Retinal pigment epithelial cell (primary cell): ENCODE data around the gene CTRB2.

Source experiments
- DNase-seq: peaks from one replicate; pipeline ENCODE4 v3.0.0-alpha.2; 2010; ENCODE audit warnings: low read depth
- H3K4me3 ChIP-seq: 2 replicates; pipeline ENCODE4 v1.5.1; 2011; ENCODE audit warnings: mild to moderate bottlenecking, low read length, control low read depth, moderate library complexity
- CTCF ChIP-seq: conservative IDR thresholded peaks from 2 replicates; pipeline ENCODE4 v1.5.1; 2011; ENCODE audit warnings: low read depth, low read length, control low read depth, inconsistent platforms

CTRB2 gene

GRCh38 chr16:75206749-75207451 is at the start of gene CTRB2:
CTRB2 (minus strand) TSS chr16:75207161; CDS start chr16:75207141, 20 bp downstream.
- no peak within 1 kb of the TSS for H3K4me3 ChIP-seq

GRCh38 chr16:75256059-75256571 is 49.2 kb upstream of the CTRB2 start:
- TF ChIP-seq CTCF, result no peak
- no peak for DNase-seq
- H3K4me3 ChIP-seq, result no peak overlapping the region

More at GRCh38 chr16:75206749-75207451, at the start of gene CTRB2:
- no peak for DNase-seq
- TF ChIP-seq CTCF, result no peak

GRCh38 chr16:75254359-75254837 is 47.4 kb upstream of the CTRB2 start:
- TF ChIP-seq CTCF, result no peak
- no peak overlapping the region for H3K4me3 ChIP-seq
- no peak for DNase-seq

- TF ChIP-seq CTCF, result no peak
- peak overlapping the region; percentile 6 for H3K4me3 ChIP-seq
- DNase-seq, result peak; percentile 77
Measured at GRCh38 chr16:75252946-75253911, 46.3 kb upstream of the CTRB2 start.

- no peak for TF ChIP-seq CTCF
- DNase-seq, result no peak
- H3K4me3 ChIP-seq, result peak overlapping the region; percentile 9
Measured at GRCh38 chr16:75252049-75252864, 45.3 kb upstream of the CTRB2 start.

- TF ChIP-seq CTCF, result no peak
- peak within 1 kb of the TSS; percentile 97 for H3K4me3 ChIP-seq
- DNase-seq, result peak; percentile 75
Measured at GRCh38 chr16:75251280-75252048, 44.5 kb upstream of the CTRB2 start, which contains the start of gene BCAR1. BCAR1 (minus strand) TSS chr16:75251624; CDS start chr16:75251482, 142 bp downstream.
